ENCODE results near the gene FAM171A2.

- TF ChIP-seq CTCF (IDR thresholded peaks at IDR 0.05) (no peak), EZH2 (IDR thresholded peaks at IDR 0.05; ENCODE audit: borderline replicate concordance, insufficient read depth, low read depth, low read length, poor library complexity, severe bottlenecking) (no peak)
Observed at GRCh38 chr17:44323359-44324091, 40.1 kb downstream of the FAM171A2 start.
